NK-92 (cell line): ENCODE data around the gene MAG.

Source experiments
- DNase-seq: peaks from one replicate; lab custom pipeline; 2025; ENCODE audit not compliant: unreplicated experiment; lab: John Stamatoyannopoulos, UW

The MAG gene

GRCh38 chr19:35291916-35292315, at the start of gene MAG:
MAG (plus strand) TSS chr19:35292161; CDS start chr19:35295409, 3,248 bp downstream.
- DNase-seq, result no peak

GRCh38 chr19:35246466-35247092, 45.4 kb upstream of the MAG start:
- DNase-seq, result no peak

- DNase-seq, result no peak
Observed at GRCh38 chr19:35247526-35248309, 44.2 kb upstream of the MAG start.

GRCh38 chr19:35248310-35249145, 43.4 kb upstream of the MAG start, which contains the start of gene LSR:
LSR (plus strand) TSS chr19:35249002; CDS start chr19:35249023, 21 bp downstream.
- DNase-seq, result no peak

- DNase-seq, result no peak
Observed at GRCh38 chr19:35249146-35249847, 42.7 kb upstream of the MAG start.

- DNase-seq, result no peak
Observed at GRCh38 chr19:35249848-35250711, 41.9 kb upstream of the MAG start.

- no peak for DNase-seq
Observed at GRCh38 chr19:35251456-35251855, 40.5 kb upstream of the MAG start.

GRCh38 chr19:35253316-35254286, 38.4 kb upstream of the MAG start:
- no peak for DNase-seq

GRCh38 chr19:35254341-35255297, 37.3 kb upstream of the MAG start:
- DNase-seq, result no peak

GRCh38 chr19:35256566-35256965, 35.4 kb upstream of the MAG start:
- no peak for DNase-seq

- DNase-seq, result no peak
Observed at GRCh38 chr19:35257113-35257461, 34.9 kb upstream of the MAG start.

GRCh38 chr19:35260694-35261304, 31.2 kb upstream of the MAG start:
- no peak for DNase-seq

GRCh38 chr19:35261356-35262100, 30.4 kb upstream of the MAG start:
- no peak for DNase-seq

- no peak for DNase-seq
Observed at GRCh38 chr19:35262101-35262761, 29.7 kb upstream of the MAG start.

GRCh38 chr19:35264268-35265125, 27.5 kb upstream of the MAG start:
- no peak for DNase-seq
